Stimulated activated CD4-positive, alpha-beta T cell treated with anti-CD3 and anti-CD28 coated beads, Interleukin-2, amount 100 ng/mL, for 24 hours (primary cell): ENCODE results near the gene EXOC4.

Experiments
- DNase-seq, 2 donors: peaks; one replicate each; pipeline ENCODE4 v3.0.0-alpha.2; 2020

EXOC4 gene

DNA sequence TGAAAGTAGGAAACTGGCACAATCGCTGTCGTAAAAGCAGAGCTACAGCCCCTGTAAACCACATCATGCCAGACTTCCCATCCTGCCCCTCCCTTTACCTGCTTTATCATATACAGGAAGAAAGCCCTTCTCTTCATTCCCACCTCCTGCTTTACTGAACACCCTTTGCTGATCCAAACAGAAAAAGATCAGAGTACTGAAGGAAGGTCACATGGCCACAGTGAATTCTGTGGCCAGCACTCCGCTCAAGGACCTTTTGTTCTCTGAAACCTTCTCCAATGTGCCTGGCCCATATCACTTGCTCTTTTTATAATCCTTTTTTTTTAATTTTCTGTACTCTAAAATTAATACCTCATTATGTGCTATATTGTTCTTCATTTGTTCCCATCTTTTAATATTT, 765.4 kb downstream of the EXOC4 start:
- no peak for DNase-seq

DNA sequence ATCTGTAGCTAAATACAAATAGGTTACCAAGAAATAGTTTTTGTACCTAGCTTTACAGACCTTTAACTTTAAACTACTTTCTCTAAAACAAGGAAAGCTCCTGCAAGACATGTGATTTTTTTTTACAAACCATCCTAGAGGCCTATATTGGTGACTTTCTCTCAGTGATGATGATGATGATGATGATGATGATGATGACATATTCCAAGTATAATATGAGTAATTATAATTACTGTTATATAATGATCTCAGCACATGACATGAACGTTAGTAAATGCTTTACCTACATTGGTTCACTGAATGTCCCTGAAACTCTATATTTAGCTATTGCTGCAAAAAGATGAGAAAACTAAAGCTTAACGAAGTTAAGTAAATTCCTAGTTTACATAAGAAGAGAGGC, 766.4 kb downstream of the EXOC4 start:
- no peak for DNase-seq

DNA sequence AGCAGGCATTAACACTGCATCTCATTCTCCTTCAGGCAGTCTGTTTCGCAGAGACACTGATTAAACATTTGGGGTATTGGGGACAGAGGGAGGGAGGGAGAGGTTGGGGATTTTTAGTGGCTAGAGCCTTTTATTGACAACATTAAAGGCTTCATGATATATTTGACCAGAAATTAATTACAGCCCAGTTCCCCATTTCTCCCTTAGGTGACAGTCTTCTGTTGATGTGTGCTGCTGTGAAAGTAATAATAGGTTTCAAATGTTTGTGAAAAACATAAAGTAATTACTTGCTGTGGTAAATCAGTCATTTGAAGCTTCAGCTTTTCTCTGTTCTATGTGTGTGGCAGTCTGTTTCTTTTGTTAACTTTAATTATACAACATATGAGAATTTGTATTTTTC, 769.0 kb downstream of the EXOC4 start:
- DNase-seq: no peak

DNA sequence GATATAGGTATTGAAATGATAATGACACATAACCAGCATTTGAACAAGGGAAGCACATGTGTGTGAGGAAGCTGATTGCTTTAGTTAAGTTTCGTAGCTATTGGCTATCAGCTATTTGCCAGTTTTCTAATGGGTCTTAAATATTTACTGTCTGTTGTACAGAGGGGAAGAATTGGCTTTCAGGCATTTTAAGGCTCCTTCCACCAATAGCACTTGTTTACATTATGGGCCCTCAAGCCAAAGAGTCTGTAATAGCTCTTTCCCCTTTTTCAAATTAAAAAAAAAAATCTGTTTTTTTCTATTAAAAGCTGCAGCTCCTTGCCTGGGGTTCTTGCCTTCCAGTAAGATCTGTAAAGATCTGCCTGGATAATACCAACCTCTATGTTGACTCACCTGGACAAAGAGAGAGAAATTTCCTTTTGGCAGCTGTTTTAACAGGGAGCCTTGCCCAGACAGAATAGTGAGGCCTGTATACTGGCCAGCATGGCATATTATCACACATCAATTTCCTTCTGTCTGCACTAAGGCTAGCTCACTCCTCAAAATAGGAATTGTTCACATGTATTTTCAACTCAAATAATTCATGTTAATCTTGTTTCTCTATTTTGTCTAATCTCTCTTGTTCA, 769.5 kb downstream of the EXOC4 start:
- no peak for DNase-seq

DNA sequence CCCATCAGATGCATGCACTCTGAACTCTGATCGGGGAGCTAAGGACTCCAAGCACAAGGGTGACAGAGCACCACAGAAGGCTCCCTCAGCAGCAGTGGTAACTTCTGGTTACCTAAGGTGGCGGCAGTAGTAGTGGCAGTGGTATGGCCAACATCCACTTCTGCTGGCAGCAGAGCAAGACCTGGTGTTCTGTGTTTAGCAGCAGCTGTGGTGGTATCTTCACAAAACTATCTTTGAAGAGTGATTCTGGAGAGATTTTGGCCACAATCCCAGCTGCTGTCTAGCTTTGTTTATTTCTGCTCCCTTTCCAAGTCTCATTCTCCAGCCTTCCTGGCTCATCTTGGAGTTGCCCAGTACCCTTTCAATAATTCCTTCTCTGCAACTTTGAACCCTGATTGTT, 771.9 kb downstream of the EXOC4 start:
- DNase-seq: no peak

DNA sequence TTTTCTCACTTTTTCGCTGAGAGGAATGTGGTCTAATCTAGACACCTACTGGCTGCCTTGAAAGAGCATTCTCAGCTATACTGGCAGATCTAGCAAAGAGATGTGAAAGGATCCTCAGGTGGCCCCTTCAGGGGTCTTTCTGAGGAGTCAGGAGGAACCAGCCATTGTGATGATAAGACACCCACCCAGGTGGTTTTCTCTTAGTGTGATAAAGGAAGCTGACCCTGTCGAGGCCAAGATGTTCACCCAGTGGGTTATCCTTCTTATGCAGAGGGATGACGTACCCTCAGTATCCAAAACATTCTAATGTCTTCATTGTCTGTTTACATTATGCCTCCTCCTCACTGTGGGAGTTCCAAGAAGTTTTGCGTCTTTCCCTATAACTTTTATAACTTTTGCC, 776.0 kb downstream of the EXOC4 start:
- no peak for DNase-seq

DNA sequence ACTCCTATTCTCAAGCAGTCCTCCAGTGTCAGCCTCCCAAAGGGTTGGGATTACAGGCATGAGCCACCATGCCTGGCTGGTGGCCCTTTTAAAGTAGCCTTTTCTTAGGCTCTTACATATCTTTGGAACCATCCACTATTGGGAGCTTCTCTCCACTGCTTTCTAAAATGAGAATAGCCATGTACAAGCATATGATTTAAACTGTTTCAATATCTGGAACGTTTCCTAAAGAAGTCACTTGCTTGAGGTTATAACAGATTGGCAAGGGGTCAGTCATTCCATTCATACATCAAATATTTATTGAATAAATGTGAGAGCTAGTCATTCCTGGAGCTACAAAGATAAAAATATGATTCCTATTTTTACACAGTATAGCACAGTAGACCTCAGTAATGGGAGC, 776.9 kb downstream of the EXOC4 start:
- no peak for DNase-seq

DNA sequence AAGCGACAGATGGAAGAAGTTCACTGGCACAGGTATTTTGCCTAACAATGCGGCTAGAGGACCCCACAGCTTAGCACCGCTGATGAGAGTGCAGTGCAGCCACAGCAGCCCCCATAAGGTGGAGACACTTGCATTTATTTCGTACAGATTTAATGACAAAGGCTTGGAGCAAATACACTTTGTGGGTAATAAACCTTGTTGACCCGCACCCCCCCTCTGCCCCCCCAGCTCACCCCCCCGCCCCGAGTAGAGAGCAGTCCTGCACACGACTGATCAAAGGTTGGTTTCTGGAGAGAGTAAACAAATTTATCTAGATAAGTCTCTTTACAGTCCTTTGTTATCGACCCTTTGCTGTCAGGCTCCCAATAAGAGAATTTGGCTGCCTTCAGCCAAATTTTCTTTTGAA, 777.6 kb downstream of the EXOC4 start:
- DNase-seq: no peak

DNA sequence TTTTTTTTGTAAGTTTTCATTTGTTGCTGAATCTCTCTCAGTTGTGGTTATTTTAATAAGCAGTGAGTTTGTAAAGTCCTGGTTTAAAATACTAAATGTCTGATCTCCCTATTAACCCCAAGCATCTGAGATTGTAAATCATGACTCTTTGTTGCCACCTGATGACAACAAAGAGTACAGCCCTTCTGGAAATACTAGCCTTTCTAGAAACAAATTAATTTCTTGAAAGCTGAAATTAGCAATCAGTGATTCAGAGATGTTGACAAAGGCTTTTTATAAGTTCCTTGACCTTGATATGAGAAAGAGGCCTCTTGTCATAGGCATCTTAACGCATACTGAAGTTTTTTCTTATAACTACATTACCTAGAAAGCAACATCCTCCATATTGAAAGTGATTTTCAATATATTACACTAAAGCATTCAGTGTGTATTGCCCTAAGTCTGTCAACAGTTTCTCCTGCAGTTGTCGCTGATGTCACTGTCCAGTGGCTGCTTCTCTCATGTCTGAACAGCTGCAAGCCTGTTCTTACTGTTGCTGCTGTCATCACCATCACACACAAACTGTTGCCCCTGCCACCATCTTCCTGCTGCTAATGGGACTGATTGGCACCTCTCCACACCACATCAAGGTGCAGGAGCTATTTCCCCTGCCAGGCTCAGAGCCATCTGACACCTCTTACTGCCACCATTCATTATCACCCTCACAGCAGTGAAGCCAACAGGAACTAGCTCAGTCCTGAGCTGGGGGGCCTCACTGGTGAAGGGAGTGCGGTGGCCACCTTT, 779.1 kb downstream of the EXOC4 start:
- no peak for DNase-seq

DNA sequence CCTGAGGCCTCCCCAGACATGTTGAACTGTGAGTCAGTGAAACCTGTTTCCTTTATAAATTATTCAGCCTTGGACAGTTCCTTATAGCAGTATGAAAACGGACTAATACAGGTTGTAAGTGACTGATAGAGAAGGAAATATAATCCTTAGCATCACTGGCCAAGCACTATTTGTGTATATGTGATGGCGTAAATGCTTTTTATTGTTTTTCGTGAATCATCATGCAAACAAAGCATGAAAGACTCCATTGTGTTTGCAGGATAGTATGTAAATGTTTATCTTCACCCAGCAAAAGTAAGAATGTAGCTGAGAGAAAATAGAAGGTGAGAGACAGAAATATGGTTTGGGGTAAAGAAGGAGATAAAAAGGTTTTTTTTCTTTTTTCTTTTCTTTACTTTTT, 781.8 kb downstream of the EXOC4 start:
- no peak for DNase-seq

DNA sequence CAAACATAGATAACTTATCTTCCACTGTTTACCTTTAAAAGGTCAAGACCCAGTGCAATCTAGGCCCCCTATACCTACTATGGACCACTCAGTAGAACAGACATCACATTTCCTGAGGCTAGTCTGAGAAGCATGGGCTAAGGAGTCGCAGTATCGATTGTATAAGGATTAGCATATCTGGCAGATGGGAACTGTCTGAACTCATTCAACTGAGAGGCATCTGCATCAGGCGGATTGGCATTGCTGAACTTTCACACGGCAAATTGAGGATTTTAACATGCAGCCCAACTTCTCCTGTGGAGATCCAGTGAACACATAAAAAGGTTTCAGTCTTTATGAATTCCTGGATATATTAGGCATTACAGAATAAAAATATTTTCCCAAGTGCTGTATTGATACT, 785.1 kb downstream of the EXOC4 start:
- no peak for DNase-seq

DNA sequence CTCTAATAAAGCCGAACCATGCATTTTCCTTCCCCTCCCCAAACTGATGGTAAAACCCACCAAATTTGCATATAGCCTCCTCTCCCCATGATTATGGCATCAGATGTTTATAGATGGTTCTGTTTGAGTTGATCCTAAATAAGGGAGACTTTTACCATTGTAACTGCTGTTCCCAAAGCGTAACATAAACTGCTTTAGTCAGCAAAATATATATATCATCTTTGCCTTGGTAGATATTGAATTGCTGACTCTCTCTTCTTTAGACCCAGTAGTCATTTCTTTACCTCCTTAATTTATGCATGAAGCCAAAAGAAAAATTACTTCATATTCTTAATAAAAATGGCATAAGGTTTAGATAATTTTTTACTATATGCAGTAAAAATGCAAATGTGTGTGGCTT, 788.1 kb downstream of the EXOC4 start:
- no peak for DNase-seq

DNA sequence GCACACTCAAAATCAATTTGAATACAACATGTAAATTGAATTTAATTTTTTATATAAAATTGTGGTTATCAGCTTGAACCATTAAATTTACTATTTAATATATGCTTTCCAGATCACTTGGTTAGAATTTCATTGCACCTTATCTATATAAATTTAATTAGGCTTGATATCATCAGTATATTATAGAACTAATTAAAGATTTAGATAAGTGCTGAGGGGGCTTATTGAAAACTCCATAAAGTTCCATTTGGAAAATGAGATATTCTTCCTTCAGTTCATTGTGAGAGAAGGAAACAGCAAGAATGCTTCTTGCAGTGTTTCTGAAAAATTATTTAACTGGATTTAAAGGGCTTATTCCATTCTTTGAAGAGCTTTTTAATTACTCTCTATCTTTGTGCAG, 788.6 kb downstream of the EXOC4 start:
- no peak for DNase-seq

DNA sequence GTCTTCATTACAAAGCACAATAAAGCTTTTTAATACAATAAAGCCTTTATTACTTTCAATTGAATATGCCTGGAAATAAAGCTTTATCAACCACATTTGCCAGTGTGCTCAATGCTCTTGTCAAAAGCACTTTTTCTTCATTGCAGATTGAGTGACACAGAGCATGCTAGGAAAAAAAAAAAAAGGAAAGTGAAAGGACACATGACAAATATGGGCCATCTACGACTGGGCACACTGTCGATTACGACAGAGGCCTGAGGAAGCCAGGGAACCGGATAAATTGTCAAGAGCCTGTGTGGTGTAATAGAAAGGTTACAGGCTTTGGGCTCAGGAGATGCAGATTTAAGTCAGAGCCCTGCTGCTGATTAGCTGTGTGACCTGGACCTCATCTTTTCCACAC, 789.4 kb downstream of the EXOC4 start:
- DNase-seq: no peak

DNA sequence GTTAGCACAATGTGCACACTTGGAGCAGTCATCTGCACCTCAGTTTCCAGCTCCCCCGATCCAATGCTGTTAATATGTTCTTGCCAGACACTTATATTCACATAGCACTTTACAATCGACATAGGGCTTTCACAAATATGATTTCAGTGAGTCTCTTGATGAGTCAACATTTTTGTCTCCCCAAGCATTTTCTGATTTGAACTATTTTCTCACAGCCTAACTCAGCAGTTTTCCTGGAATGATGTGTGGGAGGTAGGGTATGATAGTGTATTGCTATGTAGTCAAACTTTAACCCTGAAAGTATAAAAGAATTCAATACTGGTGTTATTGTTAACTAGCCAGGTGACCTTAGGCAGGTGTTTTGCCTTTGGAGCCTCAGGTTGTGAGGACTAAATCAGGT, 791.8 kb downstream of the EXOC4 start:
- no peak for DNase-seq

DNA sequence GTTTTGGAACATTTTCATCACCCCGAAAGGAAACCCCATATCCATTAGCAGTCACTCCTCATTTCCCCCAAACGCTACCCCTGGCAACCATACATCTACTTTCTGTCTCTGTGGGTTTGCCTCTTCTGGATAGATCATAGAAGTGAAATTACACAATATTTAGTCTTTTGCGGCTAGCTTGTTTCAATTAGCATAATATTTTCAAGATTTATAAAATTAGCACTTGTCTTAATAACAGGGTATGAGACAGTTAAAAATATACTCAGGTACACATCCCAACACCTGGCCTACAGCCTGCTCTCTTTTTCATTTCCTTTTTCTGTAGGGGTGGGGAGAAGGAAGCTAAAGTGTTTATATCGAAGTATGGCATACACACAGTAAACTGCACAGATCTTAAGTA, 792.8 kb downstream of the EXOC4 start:
- DNase-seq: no peak

DNA sequence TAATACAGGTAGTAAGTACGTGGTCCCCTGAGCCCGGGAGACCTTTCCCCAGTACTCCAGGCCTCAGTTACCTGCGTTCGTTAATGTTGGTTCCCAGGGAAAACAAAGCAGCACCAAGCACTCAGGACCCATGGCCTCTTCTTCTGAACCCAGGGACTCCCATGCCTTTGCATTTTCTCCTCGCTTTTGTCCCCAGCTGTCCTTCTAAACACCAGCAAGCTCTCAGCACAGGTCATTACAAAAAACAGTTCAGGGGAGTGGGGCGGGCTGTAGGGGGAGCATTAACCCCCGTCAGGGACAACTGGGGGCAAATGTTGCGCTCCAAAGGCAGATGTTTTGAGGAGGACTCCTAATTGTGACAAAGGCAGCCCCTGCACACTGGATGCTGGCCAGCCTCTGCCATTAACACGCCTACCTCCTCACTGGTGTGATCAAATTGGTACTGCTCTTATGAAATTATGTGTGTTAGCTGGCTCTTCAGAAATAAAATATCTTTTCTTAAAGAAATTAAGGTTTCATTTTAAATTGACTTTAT, 793.8 kb downstream of the EXOC4 start:
- DNase-seq: no peak

DNA sequence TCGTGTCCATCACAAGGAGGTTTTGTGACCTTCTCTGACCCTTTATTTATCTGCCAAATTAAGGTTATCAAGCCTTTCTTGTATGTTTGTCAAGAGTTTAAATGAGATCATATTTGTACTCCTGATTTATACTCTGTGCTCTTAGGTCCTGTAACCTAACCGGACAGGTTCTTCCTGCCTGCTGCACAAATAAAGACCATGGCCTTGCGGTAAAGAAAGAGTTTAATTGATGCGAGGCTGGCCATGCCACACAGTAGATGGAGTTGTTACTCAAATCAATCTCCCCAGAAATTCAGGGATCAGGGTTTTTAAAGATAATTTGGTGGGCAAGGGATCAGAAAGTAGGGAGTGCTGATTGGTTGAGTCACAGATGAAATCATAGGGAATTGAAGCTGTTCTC, 794.8 kb downstream of the EXOC4 start:
- DNase-seq: no peak

DNA sequence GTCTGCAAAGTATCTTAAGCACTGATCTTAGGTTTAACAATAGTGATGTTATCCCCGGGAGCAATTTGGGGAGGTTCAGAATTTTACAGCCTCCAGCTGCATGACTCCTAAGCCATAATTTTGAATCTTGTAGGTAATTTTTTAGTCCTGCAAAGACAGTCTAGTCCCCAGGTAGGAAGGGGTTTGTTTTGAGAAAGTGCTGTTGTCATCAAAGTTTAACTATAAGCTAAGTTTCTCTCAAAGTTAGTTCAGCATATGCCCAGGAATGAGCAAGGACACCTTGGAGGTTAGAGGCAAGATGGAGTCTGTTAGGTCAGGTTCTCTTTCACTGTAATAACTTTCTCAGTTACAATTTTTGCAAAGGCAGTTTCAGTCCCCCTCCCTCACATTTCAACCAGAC, 795.3 kb downstream of the EXOC4 start:
- no peak for DNase-seq

DNA sequence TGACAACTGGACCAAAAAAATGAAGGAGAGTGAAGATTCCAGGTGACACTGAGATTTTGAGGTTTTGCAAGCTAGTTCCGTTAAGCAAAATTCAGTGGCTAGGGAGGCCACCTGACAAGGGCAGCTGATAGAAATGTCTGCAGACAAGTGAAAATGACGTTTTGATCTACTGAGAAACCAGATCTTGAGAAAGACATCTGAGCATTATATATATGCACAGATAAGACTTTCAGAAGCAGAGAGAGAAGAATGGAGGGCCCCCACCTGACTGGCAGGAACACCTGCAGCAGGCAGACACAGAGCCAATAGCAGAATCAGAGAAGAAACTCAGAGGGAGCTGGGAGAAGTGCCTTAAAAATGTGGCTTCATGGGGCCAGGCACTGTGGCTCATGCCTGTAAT, 798.1 kb downstream of the EXOC4 start:
- no peak for DNase-seq

DNA sequence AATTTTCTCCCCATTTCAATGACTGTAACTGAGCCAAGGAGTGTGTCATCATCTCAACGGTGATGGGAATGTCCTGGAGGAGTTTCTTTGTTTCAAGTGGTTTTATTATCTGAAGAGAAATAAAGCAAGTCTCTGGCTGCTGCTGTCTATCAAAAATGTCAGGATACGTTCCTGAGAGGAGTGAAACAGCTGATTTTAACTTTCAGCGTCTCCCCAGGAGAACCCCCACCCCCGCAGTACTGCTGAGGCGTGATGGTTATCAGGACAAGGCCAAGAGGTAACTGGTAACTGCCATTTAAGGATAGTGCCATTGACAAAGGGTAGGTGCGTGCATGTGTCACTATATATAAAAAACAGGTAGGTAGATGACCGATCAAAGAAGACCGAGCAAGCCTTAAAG, 803.9 kb downstream of the EXOC4 start:
- no peak for DNase-seq

DNA sequence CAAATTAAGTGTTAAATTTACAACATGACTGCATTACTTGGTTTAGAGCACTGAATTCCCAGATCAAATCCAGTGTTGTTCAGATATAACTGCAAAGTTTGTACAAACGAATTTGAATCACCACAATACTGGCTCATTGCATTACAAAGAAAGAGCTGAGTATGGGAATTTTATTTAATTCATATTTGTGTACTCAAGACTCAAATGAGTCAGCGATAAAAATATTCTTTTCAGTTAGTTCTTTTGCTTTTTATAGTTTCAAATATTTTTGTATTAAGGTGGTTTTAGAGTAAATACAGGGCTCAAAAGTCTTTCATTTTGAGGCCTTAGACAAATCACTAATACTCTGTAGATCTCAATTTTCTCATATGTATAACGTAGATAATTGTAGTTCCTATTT, 805.6 kb downstream of the EXOC4 start:
- no peak for DNase-seq

DNA sequence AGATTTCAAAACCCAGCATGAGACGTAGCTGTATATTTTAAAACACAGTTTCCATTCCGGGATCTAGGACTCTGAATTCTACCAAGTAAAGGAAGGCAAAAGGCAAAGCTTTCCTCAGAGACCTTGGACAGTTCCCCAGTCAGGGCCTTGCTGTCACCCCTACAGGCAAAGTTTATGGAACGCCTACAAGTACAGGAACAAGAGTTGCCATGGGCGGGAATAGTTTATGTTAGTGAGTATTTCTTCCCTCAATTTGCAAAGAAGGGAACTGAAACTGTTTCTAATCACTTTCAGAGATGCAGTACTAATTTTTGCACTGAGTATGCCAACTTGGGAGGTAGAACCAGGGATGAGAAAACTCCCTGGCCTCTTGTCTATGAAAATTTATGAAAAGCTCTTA, 806.1 kb downstream of the EXOC4 start:
- no peak for DNase-seq

DNA sequence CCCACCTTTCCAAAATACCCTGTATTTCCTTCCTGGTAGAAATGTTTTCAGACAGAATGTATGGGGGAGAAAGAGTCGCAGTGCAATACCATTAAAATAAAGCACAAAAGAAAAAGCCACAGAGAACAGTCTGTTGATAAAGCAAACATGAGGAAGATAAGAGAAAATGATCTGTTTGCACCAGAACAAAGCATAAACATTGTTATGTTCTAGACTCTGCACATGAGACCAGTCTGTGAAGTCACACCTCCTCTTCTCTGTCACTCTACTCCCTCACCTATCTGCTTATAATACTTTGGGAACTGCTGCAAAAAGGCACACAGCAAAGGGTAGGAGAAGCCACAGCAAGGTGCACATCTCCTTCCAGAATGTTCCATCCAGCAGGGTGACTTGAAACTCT, 807.0 kb downstream of the EXOC4 start:
- DNase-seq: no peak

DNA sequence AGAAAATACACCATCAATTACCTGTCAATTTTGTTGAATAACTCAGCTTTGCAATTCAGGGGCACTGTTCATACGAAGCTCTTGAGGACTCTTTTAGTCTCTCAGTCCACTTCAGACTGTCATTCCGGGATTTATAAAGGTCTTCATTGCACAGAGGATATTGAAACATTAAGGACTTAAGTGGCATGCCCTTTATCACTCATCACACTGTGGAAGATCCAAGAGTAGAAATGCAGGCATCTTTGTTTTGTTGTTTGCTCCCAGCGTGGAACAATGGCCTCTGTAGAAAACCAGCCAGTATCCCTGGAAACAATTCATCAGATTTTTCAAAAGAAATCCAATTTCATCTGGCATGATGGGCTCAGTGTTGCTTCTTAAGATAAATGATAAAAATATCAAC, 808.0 kb downstream of the EXOC4 start:
- DNase-seq: no peak
